Measurements from ENCODE around the gene THSD7B. TPM values are rescaled to one million over a fixed set of nuclear protein-coding genes. Genes with fewer than 3 reads are reported as not detected.

The THSD7B gene
- total and polyA plus RNA-seq, 2 of the 8 experiments (the other 6 are each of a cell fraction or from before 2014, with no cell fraction given): 0.60 to 2.9 TPM

GRCh38 chr2:136956050-136956449 is 190.7 kb downstream of the THSD7B start:
- Histone ChIP-seq H2BK15ac (ENCODE audit: low read length) (no peak overlapping the region), H3K4me1 (replicated peaks in 1 of 4; ENCODE audit: control insufficient read depth in 3 of 4, insufficient read depth in 4 of 4, low read length in 3 of 4) (no peaks in the 10 kb centered on the region), H3K23me2 (ENCODE audit: low read depth, low read length) (no peaks in the 10 kb centered on the region), H2BK20ac (ENCODE audit: low read length) (no peak overlapping the region), H4K8ac (ENCODE audit: extremely low read depth, insufficient read depth, low read length) (no peak overlapping the region), H3K4me3 (ENCODE audit: extremely low read depth in 1 of 4, insufficient read depth in 2 of 4, low read depth in 3 of 4, low read length in 4 of 4) (no peak overlapping the region), H3K27me3 (replicated peaks in 1 of 4; ENCODE audit: control insufficient read depth in 3 of 4, extremely low read depth in 1 of 4, insufficient read depth in 3 of 4, low read length in 3 of 4) (no peaks in the 10 kb centered on the region), H3K79me1 (ENCODE audit: low read depth, low read length) (no peaks in the 10 kb centered on the region), H3K9me3 (ENCODE audit: insufficient read depth in 2 of 2, low read depth in 1 of 2, low read length in 1 of 2) (no peaks in the 10 kb centered on the region), H4K91ac (replicated peaks; ENCODE audit: insufficient read length, low read length) (no peak overlapping the region), H3K4ac (replicated peaks; ENCODE audit: insufficient read length, low read depth, low read length) (no peak overlapping the region), H2AFZ (ENCODE audit: low read length) (no peak overlapping the region), H3K27ac (ENCODE audit: low read depth, low read length) (no peak overlapping the region), H3K23ac (ENCODE audit: insufficient read length) (no peak overlapping the region), H2BK5ac (ENCODE audit: low read depth, low read length) (no peak overlapping the region), H3K56ac (replicated peaks; ENCODE audit: insufficient read length, low read depth, low read length) (no peak overlapping the region), H4K5ac (ENCODE audit: insufficient read length, low read depth, low read length) (no peak overlapping the region), H2BK120ac (replicated peaks; ENCODE audit: low read depth, low read length) (no peak overlapping the region), H4K20me1 (replicated peaks in 1 of 2; ENCODE audit: control insufficient read depth in 1 of 2, insufficient read depth in 2 of 2, low read length in 2 of 2) (no peaks in the 10 kb centered on the region), H3K14ac (ENCODE audit: insufficient read length) (no peak overlapping the region), H3K36me3 (ENCODE audit: control insufficient read depth in 2 of 4, insufficient read depth in 4 of 4, low read length in 3 of 4) (no peaks in the 10 kb centered on the region), H2AK5ac (ENCODE audit: low read depth, low read length) (no peak overlapping the region), H3K4me2 (ENCODE audit: insufficient read depth in 1 of 2, low read depth in 2 of 2, low read length in 2 of 2) (no peak overlapping the region), H2BK12ac (ENCODE audit: low read depth, low read length) (no peak overlapping the region), H3K9ac (replicated peaks in 1 of 4; ENCODE audit: extremely low read depth in 1 of 4, low read depth in 3 of 4, low read length in 3 of 4) (no peak overlapping the region), H3K18ac (ENCODE audit: extremely low read depth, low read length) (no peak overlapping the region), H3K79me2 (ENCODE audit: control insufficient read depth in 1 of 2, insufficient read depth in 2 of 2, low read length in 2 of 2) (no peaks in the 10 kb centered on the region)
- ChIA-PET CTCF (ENCODE audit: partially characterized antibody) (interaction anchor here (1.2 kb wide), 1 partner anchor 704 kb away, joined by 5 read pairs; no protein-coding TSS in a partner anchor), POLR2A (ENCODE audit: partially characterized antibody) (no interaction called here)
- FAIRE-seq (no peak), DNase-seq (ENCODE audit: low read depth in 1 of 2, low spot score in 2 of 2) (no peak)
- WGBS, 2 experiments (ENCODE audit: extremely low coverage in 1 of 2, insufficient coverage in 1 of 2, insufficient read length in 1 of 2, insufficient replicate concordance in 2 of 2, low coverage in 1 of 2, low lambda C conversion rate in 2 of 2, missing lambda C conversion rate in 1 of 2): 93% methylated on average over 1 of the region's 1 CpG; no CpG with 5 or more reads in 1 of the 2 experiments
- TF ChIP-seq CEBPB (IDR thresholded peaks at IDR 0.05; ENCODE audit: low read depth, low read length) (no peak), NANOG (IDR thresholded peaks at IDR 0.05; ENCODE audit: insufficient read depth, low read depth, low read length, poor library complexity, severe bottlenecking) (no peak), TCF12 (IDR thresholded peaks at IDR 0.05; ENCODE audit: low read depth, low read length) (no peak), SIN3A (conservative IDR thresholded peaks at IDR 0.05 in 1 of 2, IDR thresholded peaks at IDR 0.05 in 1 of 2; ENCODE audit: low read depth in 1 of 2, low read length in 2 of 2) (no peak), JUN (IDR thresholded peaks at IDR 0.05; ENCODE audit: low read depth, low read length) (no peak), RAD21 (IDR thresholded peaks at IDR 0.05 in 1 of 2, conservative IDR thresholded peaks at IDR 0.05 in 1 of 2; ENCODE audit: low read depth in 2 of 2, low read length in 2 of 2) (no peak), SAP30 (IDR thresholded peaks at IDR 0.05; ENCODE audit: insufficient read depth, insufficient replicate concordance, low read length) (no peak), GTF2F1 (IDR thresholded peaks at IDR 0.05; ENCODE audit: borderline replicate concordance, low read depth, low read length) (no peak), ASH2L (IDR thresholded peaks at IDR 0.05; ENCODE audit: low read length) (no peak), RFX5 (IDR thresholded peaks at IDR 0.05; ENCODE audit: borderline replicate concordance, low read depth, low read length) (no peak), KDM5A (IDR thresholded peaks at IDR 0.05; ENCODE audit: low read length) (no peak), EGR1 (IDR thresholded peaks at IDR 0.05; ENCODE audit: borderline replicate concordance, low read depth, low read length) (no peak), SP4 (IDR thresholded peaks at IDR 0.05; ENCODE audit: low read length) (no peak), HDAC2 (IDR thresholded peaks at IDR 0.05; ENCODE audit: borderline replicate concordance in 1 of 2, low read depth in 2 of 2, low read length in 2 of 2) (no peak)
